Stimulated activated CD4-positive, alpha-beta T cell treated with anti-CD3 and anti-CD28 coated beads, Interleukin-1b, Interleukin-23, amount 100 ng/mL, for 1 hour (primary cell): ENCODE measurements around the gene MRGPRD.

ENCODE experiments used
- DNase-seq, 2 donors: peaks; one replicate each; pipeline ENCODE4 v3.0.0-alpha.2; 2020; ENCODE audit warnings: low read depth in 2 of 2

The MRGPRD gene

DNA sequence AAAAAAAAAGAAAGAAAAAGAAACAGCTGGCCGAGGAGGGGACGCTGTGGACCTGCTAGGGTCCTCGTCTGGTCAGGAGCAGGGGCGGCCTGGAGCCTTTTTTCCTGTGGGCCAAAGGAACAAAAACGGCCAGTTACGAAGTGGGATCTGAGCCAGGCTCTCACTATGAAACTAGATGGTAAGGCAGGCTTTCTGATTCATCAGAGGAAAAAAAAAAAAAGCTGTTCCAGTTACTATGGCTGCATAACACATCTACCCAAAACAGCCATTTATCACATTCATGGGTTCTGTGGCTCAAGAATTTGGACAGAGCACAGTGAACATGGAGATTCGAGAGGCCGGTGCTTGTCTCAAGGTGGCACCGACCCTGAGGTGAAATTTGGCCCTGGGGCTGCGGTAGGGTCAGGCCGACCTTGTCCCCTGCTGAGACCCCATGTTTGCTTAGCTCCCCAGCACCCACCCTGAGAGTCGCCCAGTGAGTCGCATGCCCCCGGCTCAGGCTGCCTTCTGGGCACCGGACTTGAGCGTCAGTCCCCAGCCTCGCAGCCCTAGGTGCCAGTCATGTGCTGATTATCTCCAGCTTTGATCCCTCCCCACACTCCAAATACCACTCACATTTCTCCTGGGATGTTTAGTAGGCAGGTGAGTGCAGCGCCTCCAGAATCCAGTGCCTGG, 34.2 kb downstream of the MRGPRD start:
- no peak for DNase-seq

DNA sequence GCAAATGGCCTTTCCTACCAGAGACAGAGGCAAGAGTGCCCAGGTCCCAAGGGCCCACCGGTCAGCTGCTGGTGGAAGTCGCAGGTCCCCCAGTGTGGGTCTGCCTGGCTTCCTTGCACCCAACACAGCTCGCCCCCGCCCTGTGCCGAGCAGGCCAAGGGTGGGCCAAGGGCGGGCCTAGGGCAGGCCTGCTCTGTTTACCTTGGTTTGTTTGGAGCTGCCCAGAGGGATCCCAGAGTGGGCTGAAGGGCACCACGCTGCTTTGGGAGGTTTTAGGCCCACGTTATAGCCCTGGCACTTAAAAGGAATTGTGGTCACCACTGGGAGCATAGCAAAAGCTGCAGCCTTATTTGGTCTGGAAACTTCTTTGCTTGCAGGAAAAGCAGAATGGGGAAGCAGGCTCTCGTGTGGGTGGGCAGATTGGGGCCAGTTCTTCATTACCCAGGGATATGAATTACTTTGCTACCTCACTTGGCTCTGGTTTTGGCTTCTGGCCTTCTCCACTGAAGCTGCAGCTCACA, 38.0 kb downstream of the MRGPRD start:
- DNase-seq: no peak

DNA sequence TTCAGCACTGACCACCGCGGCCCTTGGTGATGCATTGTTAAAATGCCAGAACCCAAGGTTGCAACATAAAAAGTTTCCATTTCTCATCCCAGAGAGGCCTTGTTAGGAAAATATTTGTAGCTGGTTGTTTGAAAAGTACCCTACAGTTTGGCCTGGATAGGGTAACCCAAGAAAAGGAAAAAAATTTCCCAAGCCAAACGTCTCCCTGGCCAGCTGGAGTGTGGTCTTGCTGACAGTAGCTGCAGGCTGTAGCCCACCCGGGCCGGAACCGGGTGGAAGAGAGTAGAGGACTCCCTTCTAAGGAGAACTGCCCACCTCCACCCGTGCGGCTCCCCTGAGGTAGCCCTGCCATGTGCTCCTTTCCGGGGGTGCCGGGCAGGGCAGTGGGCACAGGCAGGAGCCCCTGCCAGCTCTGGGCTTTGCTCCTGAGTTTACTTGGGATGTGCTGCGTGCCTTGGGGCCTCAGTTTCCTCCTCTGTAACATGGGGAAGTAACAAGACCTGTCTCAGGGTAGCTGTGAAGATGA, 38.6 kb downstream of the MRGPRD start:
- DNase-seq: no peak

DNA sequence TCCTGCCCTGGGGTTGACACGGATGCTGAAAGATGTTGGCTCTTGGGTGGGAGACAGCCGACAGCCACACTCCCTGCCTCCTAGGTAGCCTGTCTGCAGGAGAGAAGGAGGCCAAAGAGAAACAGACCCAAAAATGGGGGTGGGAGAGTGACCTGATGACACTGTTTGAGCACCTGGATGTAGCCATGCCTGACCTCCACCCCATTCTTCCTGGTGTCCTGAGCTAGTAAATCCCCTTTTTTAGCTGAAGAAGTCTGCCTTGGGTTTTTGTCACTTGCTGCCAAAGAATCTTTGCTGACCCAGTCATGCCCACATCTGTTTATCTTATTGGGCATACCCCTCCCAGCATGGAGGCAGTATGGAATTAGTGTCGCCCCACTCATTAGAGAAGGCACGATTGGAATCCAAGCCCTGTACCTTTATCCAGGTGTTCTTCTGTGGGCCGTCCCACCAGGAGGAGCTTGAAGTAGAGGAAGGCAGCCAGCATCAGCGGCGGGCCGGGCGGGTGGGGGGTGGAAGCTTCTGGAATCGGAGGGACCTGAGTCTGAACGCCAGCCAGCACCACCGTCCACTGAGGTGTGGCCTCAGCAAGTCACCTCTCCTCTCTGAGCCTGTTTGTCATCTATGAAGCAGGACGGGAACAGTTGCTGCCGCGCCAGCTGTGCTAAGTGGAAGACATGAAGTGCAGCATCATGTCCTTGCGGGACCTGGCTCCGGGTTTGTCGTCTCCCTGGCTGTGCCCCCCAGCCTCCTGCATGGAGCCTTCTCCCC, 39.3 kb downstream of the MRGPRD start:
- DNase-seq: no peak

DNA sequence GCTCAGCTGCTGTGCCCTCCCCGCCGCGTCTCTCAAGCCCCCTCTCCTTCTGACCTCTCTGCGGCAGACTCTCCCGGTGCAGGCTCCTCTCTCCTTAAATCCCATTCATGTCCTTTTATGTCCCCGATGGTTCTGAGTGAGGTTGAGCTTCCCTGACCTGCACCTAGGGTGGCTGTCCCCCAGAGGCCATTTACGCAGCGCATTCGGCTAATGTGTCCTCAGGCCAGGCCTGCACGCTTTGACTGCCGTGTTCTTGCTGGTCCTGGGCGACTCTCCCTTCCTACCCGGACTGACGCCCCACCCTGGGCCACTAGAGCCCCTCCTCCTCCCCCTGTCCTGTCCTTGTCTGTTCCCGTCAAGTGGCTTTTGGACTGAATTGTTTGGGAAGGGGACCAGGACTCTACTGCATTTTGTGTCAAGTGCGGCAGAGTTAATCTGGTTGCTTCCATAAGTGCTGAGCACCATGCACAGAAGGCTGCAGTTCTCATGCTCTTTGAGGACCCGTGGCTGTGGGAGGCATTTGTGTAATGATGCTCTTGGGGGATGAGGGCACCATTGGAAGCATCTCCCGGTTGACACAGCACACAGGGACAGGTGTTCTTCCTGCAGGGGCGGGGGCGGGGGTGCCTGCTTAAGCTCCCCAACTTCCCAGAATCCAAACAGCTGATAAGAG, 40.0 kb downstream of the MRGPRD start:
- no peak for DNase-seq

DNA sequence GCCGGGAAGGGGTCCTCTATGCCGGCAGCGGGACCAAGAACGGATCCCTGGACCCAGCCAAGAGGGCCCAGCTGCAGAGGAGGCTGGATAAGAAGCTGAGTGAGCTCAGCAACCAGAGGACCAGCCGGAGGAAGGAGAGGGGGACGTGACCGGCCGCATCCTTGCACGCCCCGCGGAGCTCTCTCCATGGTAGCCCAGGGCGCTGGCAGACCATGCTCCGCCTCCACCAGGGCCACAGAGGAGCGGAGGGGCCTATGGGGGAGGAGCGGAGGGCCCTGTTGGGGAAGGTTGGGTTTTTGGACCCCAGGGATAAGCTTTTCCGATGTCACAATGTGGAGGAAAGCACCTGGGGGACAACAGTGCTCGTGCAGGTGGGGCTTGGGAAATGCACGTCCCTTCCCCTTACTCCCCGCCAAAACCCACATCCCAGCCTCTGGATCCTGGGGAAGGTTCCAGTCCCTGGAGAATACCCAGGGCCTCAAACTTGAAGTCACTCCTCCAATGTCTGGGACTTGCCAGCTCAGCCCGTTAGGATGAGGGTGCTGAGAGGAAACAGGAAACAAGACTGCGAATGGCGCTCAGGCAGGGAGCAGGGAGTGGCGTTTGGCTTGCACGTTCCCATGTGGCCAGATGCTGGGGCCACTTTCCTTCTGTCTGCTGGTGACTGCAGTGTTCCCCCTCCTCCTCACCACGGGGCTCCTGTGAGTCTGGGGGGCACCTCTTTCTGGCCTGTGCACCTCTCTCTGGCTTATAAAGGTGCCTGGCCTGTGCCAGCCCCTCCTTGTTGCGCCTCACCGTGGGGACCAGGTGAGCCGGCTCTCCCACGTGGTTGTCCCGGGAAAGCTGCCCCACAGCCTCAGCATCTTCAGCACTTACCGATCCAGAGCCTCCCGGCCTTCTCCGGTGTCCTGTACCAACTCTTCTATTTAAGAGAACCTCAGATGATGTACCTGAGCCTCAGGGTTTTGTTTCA, 40.9 kb downstream of the MRGPRD start:
- DNase-seq: no peak

DNA sequence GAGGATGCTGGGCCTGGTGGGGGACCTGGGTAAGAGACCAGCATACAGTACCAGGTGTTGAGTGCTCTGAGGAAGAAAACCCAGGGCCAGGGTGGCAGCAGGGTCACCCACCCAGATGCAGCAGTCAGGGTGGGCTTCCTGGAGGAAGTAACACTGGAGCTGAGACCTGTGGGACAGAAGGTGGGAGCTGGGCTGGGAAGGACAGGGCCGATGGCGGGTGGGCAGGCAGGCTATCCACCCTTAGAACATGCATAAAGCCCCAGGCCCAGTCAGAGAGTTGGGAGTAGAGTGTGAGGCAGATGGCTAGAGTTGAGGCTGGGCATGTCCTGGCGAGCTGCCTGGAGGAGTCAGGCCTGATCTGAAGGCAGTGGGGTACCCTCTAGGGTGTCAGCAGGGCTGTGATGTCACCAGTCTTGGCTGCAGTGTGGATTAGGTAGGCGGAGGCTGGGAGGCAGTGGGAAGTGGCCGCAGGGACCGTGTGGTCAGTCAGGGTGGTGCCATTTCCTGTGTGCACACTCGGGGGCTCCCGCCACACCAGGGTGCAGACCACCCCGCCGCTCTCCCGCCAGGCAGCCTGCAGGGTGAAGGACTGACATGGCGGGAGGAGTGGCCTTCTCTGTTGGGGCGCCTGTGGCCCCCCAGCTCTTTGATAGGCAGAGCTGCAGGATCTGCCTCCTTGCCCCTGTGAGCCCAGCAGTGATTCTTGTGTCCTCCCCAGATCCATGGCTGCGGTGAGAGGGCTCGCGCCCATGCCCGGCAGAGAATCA, 41.8 kb downstream of the MRGPRD start:
- no peak for DNase-seq

DNA sequence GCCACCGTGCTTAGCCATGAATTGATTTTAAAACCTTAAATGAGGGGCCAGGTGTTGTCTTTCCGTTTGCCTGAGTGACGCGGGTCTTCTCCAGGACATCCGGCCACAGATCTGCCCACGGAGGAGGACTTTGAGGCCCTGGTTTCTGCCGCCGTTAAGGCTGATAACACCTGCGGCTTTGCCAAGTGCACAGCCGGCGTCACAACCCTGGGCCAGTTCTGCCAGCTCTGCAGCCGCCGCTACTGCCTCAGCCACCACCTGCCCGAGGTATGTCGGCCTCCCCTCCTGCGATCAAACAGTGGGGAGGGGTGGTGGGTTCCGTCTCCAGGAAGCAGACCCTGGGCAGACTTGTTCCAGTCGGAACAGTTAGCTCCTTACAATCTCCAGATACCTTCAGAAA, 42.7 kb downstream of the MRGPRD start:
- DNase-seq: no peak

DNA sequence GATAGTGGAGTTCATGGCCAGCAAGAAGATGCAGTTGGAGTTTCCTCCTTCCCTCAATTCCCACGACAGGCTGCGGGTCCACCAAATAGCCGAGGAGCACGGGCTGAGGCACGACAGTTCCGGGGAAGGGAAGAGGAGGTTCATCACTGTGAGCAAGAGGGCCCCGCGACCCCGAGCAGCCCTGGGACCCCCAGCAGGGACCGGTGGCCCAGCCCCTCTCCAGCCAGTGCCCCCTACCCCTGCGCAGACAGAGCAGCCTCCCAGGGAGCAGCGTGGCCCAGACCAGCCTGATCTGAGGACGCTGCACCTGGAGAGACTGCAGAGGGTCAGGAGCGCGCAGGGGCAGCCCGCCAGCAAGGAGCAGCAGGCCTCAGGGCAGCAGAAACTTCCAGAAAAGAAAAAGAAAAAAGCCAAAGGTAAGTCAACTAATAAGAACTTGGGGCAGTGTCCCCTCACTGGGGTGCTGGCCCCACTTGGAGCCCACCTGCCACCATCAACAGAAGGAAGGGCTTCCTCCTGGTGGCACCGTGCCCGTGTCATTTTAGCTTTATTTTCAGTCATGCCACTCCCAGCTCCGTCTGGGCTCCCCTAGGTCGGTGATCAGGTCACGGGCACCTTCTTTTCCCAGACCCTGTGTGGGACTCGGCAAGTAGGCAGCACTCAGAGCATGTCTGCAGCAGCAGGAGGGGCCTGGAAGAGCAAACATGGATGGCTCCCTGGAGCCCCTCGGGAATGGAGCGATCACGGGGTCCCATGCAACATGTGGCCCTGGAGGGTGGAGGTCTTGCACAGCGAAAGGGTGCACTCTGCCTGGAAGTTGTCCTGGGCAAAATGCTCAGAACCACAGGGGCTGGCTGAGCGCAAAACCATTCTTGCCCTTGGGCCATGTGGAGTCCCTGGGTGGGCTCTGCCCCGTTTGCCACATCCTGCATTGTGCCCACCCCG, 43.8 kb downstream of the MRGPRD start:
- no peak for DNase-seq

DNA sequence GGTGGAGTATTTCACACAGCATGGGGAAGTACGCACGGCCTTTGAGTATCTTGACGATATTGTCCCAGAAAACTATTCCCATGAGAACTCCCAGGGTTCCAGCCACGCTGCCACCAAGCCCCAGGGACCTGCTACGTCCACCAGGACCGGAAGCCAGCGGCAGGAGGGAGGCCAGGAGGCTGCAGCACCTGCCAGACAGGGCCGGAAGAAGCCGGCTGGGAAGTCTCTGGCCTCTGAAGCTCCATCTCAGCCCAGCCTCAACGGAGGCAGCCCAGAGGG, 44.5 kb downstream of the MRGPRD start:
- no peak for DNase-seq

DNA sequence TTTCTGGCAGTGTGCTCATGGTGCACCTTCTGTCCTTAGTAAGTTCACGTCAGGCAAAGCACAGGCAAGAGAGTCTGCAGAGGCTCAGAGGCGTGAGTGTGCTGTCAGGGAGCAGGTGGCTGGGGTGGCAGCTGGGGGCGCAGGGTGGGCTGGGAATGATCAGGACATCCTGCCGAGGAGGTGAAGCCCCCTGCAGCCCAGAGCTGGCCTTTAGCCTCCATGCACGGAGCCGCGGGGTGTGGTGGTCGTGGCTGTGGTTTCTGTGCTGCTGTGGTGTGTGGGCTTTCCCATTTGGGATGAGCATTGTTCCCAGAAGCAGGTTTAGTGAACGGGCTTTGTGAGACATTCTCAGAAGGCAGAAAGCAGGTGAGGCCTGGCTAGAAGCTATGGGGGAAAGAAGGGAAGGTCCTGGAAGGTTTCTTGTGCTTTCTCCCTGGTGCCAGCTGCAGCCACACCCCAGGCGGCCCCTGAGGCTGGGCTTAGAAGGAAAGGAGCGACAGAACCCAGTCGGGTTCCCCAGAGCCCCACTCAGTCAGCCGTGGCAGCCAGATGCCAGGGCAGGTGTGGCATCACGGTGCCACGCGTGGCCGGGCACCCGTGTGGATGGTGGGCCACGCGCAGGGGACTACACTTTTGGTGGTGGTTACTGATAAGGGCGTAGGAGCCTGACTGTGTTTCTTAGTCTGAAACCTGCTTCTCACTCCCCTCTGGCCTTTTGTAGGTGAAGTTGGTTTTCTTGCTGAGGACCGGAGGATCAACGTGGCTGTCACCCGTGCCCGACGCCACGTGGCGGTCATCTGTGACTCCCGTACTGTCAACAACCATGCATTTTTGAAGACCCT, 45.0 kb downstream of the MRGPRD start:
- DNase-seq: no peak

DNA sequence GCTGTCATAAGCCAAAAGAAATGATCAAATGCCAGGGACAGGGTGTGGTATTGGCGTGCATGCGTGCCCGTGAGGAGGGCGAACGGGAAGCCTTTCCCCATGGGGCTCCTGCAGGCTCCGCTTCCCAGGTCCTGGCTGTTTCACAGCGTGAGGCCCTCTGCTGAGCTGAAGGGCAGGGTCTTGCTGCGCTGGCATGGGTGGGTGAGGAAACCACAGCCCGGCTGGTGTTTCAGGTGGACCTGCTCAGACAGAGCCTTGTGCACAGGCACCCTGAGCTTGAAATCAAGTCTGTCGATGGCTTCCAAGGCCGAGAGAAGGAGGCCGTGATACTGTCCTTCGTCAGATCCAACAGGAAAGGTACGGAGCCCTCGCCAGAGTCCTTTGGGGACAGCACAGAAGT, 45.7 kb downstream of the MRGPRD start:
- DNase-seq: no peak

DNA sequence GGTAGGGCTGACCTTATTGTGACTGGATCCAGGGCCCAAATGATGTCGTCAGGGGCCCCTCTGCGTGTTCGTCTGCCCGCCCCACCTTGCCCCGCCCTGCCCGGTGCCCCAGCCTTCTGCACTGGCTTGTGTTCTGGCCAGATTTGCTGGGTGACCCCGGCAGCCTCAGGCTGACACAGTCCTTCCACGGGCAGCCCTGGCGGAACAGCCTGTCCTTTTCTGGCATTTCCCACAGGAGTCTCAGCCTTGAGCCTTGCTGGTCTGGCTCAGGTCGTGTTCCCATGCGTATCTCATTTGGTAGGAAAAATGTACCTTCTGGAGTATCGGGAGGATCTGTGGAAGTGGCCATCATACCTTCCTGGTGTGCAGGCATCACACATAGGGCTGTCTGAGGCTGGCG, 46.1 kb downstream of the MRGPRD start:
- DNase-seq: no peak

DNA sequence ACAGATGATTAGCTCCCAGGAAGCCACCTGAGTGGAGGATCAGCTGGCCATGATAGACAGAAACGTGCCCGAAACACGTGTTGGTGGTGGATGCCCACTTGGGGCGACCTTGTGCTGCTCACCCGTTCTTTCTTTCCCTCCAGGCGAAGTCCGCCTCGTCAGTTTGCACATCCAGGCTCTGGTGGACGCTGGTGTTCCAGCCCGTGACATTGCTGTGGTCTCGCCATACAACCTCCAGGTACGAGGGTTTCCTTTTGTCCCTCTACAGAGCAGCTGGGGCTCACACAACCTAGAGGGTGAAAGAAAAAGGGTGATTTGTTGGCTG, 46.5 kb downstream of the MRGPRD start:
- no peak for DNase-seq

DNA sequence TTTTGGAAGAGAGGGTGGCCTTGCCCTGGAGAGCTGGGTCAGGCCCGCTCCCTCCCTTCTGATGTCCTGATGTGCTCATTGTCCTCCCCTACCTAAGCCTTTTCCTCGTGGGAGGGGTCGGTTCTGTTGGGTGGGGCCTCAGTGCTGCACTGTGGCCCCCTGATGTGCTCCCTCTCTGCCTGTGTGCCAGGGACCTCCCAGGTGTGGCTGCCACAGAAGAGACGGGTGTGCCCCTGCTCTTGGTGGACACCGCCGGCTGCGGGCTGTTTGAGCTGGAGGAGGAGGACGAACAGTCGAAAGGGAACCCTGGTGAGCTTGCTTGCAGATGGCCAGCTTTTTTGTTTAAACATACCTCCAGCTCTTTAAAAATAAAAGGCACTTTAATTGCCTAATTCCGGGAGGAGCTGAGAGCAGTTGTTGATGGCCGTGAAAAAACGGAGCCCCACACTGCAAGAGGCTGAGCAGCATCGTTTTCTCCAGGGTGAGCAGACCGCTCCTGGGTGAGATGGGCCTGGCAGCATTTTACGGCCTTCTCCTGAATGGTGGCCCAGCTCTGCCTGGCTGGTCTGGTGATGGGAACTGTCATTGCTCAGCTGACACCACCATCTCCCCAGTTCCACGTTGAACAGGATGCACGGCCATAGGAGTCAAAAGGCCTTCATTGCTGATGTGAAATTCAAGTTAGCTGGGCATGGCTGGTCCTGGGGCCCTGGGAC, 47.0 kb downstream of the MRGPRD start:
- no peak for DNase-seq

DNA sequence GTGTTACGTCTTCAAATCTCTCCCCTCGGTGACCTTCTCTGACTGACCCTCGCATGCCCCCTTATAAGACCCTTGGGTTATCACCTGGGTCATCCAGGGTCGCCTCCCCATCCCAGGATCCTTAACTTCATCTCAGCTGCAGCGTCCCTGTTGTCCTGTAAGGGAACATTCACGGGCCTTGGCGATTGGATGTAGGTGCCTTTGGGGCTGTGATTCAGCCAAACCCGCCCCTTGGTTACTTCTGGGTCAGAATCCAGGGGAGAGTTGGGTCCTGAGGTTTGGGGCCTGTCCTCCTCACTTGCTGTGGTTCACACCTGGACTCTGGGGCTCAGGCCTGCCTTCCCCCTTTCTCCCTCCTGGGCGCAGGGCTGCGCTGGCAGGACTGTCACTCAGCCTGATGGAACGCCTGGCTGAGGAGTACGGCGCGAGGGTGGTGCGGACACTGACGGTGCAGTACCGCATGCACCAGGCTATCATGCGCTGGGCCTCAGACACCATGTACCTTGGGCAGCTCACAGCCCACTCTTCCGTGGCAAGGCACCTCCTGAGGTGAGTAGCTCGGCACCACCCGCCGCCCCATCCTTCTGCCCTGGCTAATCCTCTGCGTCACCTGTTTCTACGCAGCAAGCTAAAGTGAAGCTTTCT, 47.7 kb downstream of the MRGPRD start:
- no peak for DNase-seq

DNA sequence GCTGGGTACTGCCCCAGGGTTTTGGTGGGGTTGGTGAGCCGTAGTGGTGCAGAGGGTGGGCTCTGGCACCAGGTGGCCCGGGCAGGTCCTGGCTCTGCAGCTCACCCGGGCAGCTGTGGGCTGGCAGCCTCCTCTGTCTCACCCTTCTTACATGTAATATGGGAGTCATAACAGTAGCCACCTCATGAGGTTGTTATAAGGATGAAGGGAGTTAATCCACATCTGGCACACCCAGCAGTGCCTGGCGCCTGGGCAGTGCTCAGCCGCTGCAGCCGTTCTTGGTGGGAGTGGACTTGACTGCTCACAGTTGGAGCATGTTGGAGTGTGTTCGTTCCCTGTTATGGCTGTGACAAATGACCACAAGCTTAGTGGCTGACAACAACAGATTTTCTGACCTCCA, 48.4 kb downstream of the MRGPRD start:
- DNase-seq: no peak

DNA sequence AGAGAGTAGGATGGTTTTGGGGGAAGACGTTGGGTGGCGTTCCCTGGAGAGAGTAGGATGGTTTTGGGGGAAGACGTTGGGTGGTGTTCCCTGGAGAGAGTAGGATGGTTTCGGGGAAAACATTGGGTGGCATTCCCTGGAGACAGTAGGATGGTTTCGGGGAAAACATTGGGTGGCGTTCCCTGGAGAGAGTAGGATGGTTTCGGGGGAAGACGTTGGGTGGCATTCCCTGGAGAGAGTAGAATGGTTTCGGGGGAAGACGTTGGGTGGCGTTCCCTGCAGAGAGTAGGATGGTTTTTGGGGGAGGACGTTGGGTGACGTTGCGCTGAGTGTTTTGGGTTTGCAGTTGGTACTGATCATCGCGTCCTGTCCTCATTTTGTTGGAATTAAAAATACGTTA, 48.9 kb downstream of the MRGPRD start:
- no peak for DNase-seq
